GM20000 (cell line): Measurements from ENCODE around the gene AFF3.
"Not testable (repeated sequence)": the region's sequence is repeated elsewhere in the genome, so short reads cannot be mapped to it uniquely, and the experiment has no call there.

Experiments used
- DNase-seq: peaks from one replicate; pipeline ENCODE4 v3.0.0; 2012; ENCODE audit warnings: low spot score
- CTCF ChIP-seq: IDR thresholded peaks from 2 replicates; pipeline ENCODE4 v1.5.1; 2012; ENCODE audit warnings: mild to moderate bottlenecking, control low read depth; ENCODE audit errors: extremely low read depth, missing control alignments

AFF3 gene

GRCh38 chr2:100166701-100167100 lies 24.3 kb upstream of the AFF3 start:
- TF ChIP-seq CTCF: no peak

GRCh38 chr2:100163605-100164004 lies 21.2 kb upstream of the AFF3 start:
- no peak for DNase-seq
- TF ChIP-seq CTCF: no peak

More at GRCh38 chr2:100166701-100167100, 24.3 kb upstream of the AFF3 start:
- DNase-seq: no peak

GRCh38 chr2:100161945-100162620 lies 19.7 kb upstream of the AFF3 start:
- no peak for TF ChIP-seq CTCF
- DNase-seq: no peak

GRCh38 chr2:100160396-100160795 lies 18.0 kb upstream of the AFF3 start:
- no peak for TF ChIP-seq CTCF
- no peak for DNase-seq

- not testable (repeated sequence) for DNase-seq
Observed at GRCh38 chr2:100151832-100152231, 9.4 kb upstream of the AFF3 start.

GRCh38 chr2:100151310-100151709 lies 8.9 kb upstream of the AFF3 start:
- DNase-seq: no peak
- no peak for TF ChIP-seq CTCF

- no peak for DNase-seq
- no peak for TF ChIP-seq CTCF
Observed at GRCh38 chr2:100148883-100149282, 6.5 kb upstream of the AFF3 start.

GRCh38 chr2:100146657-100146960 lies 4.2 kb upstream of the AFF3 start:
- TF ChIP-seq CTCF: no peak
- DNase-seq: no peak
